Jurkat, Clone E6-1 (cell line): ENCODE data around the gene NTNG2.

Experiments used
- DNase-seq: peaks from one replicate; pipeline ENCODE4 v3.0.0-alpha.2; 2011; ENCODE audit warnings: low read depth, low spot score
- H3K4me3 ChIP-seq: 2 replicates; pipeline ENCODE4 v1.5.1; 2011; ENCODE audit warnings: mild to moderate bottlenecking, low read length, control low read depth, moderate library complexity

NTNG2 gene

DNA sequence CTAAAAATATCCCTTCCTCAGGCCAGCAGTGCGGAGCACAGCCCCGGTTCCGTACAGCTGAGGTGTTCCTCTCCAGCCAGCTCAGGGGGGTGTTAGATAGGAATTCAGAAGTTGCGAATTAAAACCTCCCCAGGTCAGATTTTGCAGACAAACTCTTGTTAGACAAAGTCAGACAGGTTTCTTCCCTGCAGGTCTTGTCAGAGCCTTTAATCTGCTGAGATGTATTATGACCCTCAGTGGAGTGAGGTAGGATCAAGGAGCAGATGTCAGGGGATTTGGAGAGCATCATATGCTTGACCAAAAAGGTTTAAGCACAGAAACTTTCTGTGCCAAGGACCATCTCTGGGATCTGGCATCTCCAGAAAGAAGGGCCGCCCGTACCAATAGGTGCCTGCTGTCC is 60.1 kb downstream of the NTNG2 start:
- H3K4me3 ChIP-seq: no peak overlapping the region
- DNase-seq: no peak

DNA sequence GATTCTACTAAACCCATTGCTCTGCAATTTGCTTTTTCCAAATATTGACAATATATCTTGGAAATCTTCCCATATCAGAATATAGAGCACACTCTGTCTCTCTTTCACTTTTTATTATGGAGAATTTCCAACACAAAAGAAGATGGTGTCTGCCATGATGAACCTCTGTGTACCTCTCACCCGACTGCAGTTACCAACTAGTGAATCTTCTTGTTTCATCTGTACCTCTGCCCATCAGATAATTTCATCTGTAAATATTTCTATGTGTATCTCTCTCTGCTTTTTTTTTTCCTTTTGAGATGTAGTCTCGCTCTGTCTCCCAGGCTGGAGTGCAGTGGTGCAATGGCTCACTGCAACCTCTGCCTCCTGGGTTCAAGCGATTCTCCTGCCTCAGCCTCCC is 62.8 kb downstream of the NTNG2 start:
- H3K4me3 ChIP-seq: no peak overlapping the region
- no peak for DNase-seq

DNA sequence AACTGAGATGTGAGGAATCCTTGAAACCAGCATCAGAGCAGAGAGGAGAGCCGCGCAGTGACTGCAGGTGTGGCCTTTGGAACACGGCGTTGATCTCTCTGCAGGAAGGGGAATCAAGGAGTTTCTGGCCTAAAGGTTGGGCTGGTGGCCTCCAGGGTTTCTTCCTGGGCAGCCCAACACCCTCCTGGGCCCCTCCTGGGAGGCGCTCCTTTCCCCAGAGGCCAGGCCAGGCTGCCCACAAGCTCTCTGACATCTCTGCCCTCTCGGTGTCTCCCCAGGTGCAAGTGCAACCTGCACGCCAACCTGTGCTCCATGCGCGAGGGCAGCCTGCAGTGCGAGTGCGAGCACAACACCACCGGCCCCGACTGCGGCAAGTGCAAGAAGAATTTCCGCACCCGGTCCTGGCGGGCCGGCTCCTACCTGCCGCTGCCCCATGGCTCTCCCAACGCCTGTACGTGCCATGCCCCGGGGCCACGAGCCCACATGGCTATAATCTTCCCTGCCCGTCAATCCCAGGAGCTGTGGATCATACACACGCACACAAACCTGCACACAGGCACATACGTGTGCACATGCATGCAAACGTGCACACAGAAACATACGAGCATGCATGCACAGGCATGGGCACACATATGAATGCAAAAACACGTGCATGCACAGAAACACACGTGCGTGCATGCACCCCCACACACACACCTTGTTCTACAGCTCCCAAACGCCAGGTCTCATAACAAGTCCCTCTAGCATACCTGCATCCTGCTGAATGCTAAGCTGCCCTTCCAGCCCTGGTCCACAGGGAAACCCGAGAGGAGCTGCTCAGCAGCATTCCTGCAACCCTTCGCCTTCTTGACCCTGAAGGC is 64.9 kb downstream of the NTNG2 start:
- DNase-seq: no peak
- no peak overlapping the region for H3K4me3 ChIP-seq

DNA sequence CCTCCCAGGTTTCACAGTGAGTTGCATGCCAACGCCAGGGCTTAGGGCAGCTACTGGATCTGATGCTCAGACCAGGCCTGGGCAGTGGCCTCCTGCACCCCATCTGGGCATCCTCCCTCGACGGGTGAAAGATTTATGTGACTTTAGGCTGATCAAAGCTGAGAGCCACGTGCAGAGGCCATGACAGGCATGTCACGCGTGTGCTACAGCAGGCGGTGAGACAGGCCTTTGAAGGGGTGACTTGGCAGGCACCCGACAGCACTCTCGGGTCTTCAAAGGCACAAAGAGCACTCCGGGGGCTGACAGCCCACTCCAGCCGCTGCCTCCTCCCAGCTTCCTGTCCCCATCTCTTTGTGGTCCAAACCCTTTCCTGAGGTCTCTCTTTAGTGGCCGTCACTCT is 66.2 kb downstream of the NTNG2 start:
- no peak for DNase-seq
- H3K4me3 ChIP-seq: no peak overlapping the region

DNA sequence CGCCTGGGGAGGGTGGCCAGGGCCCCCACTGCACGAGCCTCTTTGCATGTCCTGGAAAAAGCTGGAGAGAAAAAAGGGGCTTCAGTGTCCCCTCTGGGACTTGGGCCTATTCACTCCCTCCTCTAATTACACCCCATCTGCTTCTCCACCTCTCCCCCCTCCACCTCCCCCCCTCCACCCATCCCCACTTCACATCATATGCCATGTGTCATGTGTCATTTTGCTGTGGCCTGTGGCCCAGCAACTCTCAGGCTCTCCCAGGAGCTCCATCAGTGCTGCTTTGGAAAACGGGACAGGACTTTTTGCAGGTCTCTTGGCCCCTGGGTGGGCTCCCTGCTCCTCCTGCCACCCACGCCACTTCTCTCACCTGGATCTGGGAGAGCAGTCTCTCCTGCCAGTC is 68.7 kb downstream of the NTNG2 start:
- no peak for DNase-seq

DNA sequence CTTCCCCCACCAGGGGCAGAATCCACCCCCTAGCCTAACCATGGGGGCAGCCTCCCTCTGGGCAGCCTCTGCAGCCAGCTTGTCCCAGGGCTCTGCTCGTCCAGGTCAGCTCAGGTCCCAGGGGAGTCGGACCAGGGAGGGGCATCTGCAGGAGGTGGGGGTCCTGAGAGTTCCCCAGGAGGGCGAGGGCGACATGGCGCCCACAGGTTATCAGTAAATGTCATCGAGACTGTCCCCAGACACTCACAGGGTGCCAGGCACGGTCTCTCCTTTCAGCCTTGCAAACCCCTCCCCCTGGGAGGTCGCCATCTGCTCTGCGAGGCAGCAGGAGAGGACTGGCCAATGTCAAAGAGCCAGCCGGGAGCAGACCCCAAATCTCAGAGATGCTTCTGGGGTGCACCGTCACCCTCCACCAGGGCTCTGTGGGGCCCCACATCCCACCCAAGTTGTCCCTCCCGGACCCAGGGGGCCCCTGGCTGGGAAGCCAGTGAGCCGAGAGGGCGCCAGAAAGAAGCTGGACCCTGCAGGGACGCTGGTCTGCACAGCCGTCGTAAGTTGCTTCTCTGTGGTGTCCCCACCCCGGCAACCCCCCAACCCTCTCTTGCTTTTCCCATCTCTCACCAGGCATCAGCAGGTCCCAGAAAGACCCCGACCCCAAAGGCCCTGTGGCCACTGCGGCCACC is 69.3 kb downstream of the NTNG2 start:
- no peak overlapping the region for H3K4me3 ChIP-seq
- no peak for DNase-seq

More for the DNA sequence above, 68.7 kb downstream of the NTNG2 start:
- H3K4me3 ChIP-seq: no peak overlapping the region

DNA sequence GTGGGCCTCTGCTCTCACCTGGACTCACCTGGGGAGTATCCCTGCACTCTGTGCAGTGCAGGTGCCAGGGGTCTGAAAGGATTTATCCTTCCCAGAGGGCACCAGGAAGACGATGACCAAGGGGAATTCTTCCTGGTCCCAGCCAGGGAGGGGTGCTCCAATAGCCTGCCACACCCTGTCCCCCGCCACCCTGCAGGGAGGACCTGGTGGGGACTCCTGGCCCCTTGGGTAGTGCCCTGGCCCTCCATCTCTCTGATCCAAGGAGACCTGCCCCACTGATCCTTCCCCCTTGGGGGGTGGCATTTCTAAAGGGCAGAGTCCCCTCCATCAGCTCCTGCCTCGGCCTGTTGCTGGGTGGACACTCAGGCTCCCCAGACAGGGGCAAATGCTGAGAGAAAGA is 70.7 kb downstream of the NTNG2 start:
- no peak overlapping the region for H3K4me3 ChIP-seq
- DNase-seq: no peak

DNA sequence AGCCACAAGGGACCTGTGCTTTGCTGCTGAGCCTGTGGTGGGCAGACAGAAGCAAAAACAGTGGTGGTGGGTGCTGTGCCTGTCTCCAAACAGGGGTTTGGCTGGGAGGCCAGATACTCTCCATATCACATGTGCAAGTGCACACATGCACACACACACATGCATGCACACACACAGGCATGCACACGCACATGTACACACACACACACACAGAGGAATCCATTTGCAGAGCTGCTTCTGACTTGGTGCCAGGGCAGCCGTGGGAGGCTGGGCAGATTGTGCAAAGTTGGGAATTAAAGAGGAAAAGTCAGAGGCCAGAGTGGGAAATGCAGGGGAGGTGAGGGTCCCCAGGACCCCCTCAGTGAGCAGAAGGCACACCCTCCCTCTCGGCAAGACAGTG is 71.3 kb downstream of the NTNG2 start:
- H3K4me3 ChIP-seq: no peak overlapping the region
- DNase-seq: no peak

DNA sequence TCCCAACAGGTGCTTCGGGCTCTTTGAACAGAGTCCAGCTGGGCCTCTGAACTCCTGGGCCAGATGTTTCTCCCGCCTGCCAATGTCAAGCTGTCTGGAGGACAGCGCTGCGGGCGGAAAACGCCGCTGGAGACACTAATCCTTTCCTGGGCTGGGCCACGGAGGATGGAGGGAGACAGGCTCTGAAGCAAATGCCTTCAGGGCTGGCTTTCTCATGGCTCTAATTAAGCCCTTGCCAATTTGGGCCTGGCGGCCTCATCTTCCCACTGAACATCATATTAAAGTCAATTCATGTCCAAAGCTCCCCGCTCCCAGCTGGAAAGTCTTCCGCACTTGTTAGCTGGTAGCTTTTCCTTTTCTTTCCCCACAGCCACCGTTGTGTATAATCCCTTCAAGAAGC is 72.7 kb downstream of the NTNG2 start:
- no peak overlapping the region for H3K4me3 ChIP-seq
- DNase-seq: no peak

DNA sequence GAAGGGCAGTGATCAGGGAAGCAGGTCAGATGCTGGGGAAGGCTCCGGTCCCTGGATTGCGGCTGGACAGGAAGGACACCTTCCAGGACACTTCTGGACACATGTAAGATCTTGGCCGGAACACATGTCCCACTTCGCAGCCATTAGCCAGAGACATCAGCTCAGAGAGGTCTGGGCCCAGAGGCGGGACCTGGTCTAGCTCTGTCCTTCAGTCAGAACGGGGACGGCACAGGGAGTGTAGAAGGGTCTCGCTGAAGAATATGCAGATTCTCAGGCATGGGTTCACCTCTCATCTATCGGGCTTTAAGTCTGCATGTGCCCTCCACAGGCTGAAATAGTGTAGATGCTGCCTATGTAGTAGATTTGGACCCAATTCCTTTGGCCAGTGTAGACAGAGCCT is 73.3 kb downstream of the NTNG2 start:
- no peak overlapping the region for H3K4me3 ChIP-seq
- DNase-seq: no peak

DNA sequence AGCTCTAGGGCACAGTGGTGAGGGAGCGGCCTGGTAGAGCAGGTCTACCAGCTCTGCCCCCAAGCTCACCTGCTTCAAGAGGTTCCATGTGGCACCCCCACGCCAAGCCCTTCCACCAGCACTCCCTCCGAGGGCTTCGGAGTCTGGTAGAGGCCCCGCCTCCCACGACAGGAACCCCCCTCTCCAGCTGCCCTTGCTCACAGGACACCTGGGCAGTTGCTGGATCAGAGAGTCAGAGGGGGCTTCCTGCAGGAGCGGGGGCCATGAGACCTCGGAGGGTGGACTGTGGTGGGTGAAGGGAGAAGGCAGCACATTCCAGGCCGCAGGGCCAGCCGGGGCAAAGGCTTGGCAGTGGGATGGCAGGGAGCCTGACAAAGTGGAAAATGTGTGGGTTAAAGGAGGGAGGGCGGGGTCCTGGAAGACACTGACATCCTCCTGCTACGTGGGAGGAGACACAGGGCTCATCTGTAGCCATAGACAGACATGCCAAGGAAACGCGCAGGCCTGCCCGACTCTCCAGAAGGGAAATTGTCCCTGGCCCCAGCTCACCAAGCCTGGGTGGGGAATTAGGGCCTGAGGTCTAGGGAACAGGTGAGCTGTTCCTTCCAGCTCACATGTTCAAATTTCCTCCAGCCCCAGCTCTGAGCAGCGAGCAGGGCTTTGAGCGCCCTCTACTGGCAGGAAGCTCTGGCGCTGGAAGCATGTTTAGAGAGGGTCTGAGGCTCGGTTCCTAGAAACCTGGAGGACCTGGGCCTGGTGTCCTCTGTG is 74.2 kb downstream of the NTNG2 start:
- peak; percentile 58 for DNase-seq
- no peak overlapping the region for H3K4me3 ChIP-seq

DNA sequence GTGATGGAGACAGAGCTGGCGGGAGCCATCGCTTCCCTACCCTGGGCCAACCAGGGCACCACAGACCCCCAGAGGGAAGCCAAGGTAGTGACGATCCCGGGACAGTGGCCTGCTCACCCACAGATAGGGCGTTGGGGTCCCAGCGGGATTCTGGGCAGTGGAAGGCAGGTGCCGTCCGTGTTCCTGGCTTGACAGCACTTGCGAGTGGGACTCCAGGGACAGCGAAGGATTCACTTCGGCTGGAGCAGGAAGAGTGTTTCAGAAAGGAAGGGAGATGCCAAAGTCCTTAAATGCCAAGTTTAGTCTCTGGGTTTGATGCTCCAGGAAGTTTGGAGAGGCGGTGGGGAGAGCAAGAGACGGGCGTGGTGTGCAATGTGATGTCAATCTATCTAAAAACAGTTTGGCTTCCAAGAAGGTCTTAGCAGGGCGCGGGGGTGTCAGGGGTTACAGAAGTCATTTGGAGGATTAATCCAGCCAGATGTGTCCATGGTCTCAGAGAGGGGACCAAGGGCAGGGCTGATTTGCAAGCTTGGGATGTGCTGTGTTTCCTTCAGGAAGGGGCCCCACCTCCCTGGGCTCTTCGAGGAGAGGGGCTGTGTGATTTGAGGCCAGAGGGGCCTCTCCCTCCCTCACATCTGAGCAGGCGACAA is 74.9 kb downstream of the NTNG2 start:
- H3K4me3 ChIP-seq: no peak overlapping the region
- no peak for DNase-seq

DNA sequence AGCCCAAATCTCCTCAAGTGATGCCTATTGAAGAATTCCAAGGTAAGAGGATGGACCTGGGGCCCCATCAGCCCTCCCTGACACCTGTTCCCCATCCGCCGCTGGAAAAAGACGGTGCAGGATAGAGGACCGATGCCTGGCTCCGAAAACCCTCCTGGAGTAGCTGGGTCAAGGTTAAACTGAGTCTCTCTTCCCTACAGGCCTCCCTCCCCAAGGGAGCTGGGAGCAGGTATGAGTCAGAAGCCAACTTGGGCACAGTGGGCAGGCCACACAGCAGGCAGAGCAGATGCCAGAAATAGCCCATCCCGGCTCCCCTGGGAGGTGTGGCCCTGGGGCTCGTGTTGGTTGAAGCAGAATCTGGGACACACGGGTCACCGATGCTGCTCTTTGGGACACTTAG is 75.6 kb downstream of the NTNG2 start:
- no peak for DNase-seq

DNA sequence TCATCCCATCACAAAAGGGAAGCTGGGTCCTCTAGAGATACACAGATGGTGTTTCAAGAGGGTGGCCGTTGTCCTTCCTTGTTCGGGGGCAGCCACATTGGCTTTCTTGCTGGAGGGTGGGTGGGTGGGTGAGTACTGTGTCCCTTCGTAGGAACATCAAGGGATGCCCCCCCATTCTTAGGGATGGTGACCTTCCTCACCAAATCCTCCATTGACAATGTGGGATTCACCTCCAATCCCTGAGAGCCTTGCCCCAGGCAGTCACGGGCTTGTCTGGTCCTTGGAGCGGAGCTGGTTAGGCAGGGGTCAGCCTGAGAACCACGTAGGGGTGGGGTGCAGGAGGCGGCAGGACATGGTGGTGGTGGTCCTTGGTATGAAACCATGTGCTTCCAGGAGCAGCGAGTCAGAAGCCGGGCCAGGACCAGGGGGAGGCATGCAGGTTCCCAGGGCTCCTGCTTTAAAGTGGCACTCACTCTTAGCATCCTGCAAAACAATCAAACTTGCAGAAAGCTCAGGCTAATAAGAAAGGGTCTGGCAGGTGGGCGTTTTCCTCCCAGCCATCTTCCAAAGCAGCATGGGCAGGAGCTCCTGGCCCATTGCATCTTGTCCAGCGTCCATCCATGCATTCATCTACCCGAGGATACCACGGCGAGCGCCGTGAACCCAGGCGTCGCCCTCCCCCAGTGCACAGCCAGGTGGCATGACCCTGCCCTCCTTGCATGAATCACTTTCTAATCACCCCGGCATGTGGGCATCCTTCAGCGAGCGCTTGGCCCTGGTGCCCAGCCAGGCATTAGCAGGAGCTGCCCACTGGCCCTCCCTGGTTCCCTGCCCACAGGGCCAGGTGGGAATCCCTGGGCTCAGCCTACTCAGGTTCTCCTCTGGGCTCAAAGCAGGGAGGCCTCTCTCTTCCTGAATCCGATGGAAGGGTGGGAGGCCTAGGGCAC is 76.4 kb downstream of the NTNG2 start:
- no peak for DNase-seq
- no peak overlapping the region for H3K4me3 ChIP-seq

More for the DNA sequence above, 75.6 kb downstream of the NTNG2 start:
- no peak overlapping the region for H3K4me3 ChIP-seq

DNA sequence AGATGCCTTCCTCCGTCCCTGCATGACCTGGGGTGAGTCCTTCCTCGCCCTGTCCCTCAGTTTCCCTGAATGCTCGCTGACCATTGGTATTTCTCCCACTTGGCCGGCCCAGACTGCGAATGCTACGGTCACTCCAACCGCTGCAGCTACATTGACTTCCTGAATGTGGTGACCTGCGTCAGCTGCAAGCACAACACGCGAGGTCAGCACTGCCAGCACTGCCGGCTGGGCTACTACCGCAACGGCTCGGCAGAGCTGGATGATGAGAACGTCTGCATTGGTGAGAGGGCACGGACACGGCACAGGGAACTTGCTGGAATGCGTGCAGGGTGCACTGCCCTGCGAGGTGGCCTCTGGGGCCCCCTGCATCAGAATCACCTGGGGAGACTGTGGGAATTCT is 77.1 kb downstream of the NTNG2 start:
- DNase-seq: no peak
- H3K4me3 ChIP-seq: no peak overlapping the region

DNA sequence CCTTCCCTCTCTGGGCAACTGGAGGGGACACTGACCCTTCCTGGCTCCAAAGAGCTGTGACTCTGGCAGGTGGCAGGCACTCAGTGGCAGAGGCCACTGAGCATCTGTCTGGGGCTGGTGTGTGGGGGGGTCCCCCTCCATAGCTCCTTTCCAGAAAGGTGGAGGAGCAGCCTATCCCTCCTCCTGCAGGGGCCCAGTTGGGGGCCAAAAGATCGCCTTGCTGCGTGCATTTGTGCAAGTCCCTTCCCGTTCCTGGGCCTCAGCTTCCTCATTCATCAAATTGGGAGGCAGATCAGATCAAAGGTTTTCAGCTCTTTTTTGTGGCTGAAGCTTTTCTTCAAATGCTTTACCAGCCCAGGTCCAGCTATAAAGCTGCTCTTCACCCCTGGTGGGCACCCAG is 77.7 kb downstream of the NTNG2 start:
- DNase-seq: no peak

DNA sequence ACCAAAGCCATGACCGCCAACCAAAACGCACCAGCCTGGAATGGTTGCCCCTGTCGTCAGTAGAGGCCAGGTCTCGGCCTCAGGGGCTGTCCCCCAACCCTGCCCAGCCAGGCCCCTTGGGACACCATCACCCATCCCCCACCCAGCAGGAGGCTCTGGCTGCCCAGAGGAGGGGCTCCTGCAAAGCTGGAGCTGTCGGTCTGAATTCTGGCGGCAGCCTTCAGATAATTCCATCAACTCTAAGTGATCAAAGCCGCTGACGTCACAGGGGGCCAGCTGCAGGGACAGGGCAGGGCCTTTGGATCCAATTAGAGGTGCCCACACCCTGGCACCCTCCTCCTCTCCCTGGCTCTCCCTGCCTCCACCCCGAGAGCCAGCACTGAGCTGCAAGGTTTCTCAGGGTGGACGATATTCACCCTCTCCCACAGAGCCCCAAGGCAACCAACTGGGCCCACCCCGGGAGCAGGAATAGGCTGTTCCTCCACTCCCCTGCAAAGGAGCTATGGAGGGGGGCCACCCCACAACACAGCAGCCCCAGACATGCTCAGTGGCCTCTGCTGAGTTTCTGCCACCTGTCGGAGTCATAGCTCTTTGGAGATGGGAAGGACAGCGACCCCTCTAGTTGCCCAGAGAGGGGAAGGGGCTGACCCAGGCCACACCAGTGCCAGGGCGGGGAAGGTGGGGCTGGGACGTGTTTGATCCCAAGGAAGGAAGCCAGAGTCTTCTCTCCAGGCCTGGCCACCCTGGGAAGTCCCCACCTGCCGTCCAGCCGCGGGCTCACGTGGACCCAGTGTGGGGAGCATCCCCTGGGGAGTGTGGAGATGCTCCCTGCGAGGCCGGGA is 78.4 kb downstream of the NTNG2 start:
- peak overlapping the region; percentile 46 for H3K4me3 ChIP-seq
- DNase-seq: no peak

More for the DNA sequence above, 77.7 kb downstream of the NTNG2 start:
- H3K4me3 ChIP-seq: no peak overlapping the region
